Measurements from ENCODE around the gene CDC25C.
"Not testable (repeated sequence)": the region's sequence is repeated elsewhere in the genome, so short reads cannot be mapped to it uniquely, and the experiment has no call there.

Gene CDC25C

GRCh38 chr5:138346889-138347288, 15.3 kb upstream of the CDC25C start:
- DNase-seq (ENCODE audit: low read depth): no peak

GRCh38 chr5:138344887-138345622, 13.5 kb upstream of the CDC25C start:
- no peak for DNase-seq (ENCODE audit: low read depth)

GRCh38 chr5:138340008-138340407, 8.4 kb upstream of the CDC25C start:
- no peak for DNase-seq (ENCODE audit: low read depth)

GRCh38 chr5:138339464-138339863, 7.9 kb upstream of the CDC25C start:
- no peak for DNase-seq (ENCODE audit: low read depth)

GRCh38 chr5:138339091-138339456, 7.5 kb upstream of the CDC25C start:
- no peak for DNase-seq (ENCODE audit: low read depth)

- DNase-seq (ENCODE audit: low read depth): no peak
These were observed 6.9 kb upstream of the CDC25C start for GRCh38 chr5:138338411-138339090.

GRCh38 chr5:138337685-138338410, 6.2 kb upstream of the CDC25C start, which contains the start of gene FAM53C:
Gene FAM53C (plus strand): TSS chr5:138338266. CDS start chr5:138341336, 3,070 bp downstream.
- peak; percentile 85 for DNase-seq (ENCODE audit: low read depth)

- no peak for DNase-seq (ENCODE audit: low read depth)
These were observed 5.5 kb upstream of the CDC25C start for GRCh38 chr5:138336952-138337684.

GRCh38 chr5:138334867-138335447, 3.4 kb upstream of the CDC25C start:
- no peak for DNase-seq (ENCODE audit: low read depth)

GRCh38 chr5:138330813-138331448, 673 bp downstream of the CDC25C start:
- no peak for DNase-seq (ENCODE audit: low read depth)

- not testable (repeated sequence) for DNase-seq (ENCODE audit: low read depth)
These were observed 13.4 kb downstream of the CDC25C start for GRCh38 chr5:138318211-138318610.

GRCh38 chr5:138316355-138316754, 15.2 kb downstream of the CDC25C start:
- DNase-seq (ENCODE audit: low read depth): no peak

GRCh38 chr5:138315751-138316278, 15.8 kb downstream of the CDC25C start:
- no peak for DNase-seq (ENCODE audit: low read depth)

- no peak for DNase-seq (ENCODE audit: low read depth)
These were observed 25.8 kb downstream of the CDC25C start for GRCh38 chr5:138305797-138306196.

- no peak for DNase-seq (ENCODE audit: low read depth)
These were observed 28.2 kb downstream of the CDC25C start for GRCh38 chr5:138303372-138303771.

GRCh38 chr5:138289296-138289695, 42.3 kb downstream of the CDC25C start:
- DNase-seq (ENCODE audit: low read depth): no peak

- DNase-seq (ENCODE audit: low read depth): no peak
These were observed 44.4 kb downstream of the CDC25C start for GRCh38 chr5:138287246-138287645.

- DNase-seq (ENCODE audit: low read depth): no peak
These were observed 48.5 kb downstream of the CDC25C start for GRCh38 chr5:138282920-138283742.

- no peak for DNase-seq (ENCODE audit: low read depth)
These were observed 50.7 kb downstream of the CDC25C start for GRCh38 chr5:138280915-138281314.

- DNase-seq (ENCODE audit: low read depth): no peak
These were observed 55.1 kb downstream of the CDC25C start for GRCh38 chr5:138276402-138277054.
